NCI-H2171 treated with DMSO at 0.1 percent for 48 hours (cell line): ENCODE measurements around the gene UFSP2.

ENCODE experiments used
- DNase-seq: peaks from one replicate; lab custom pipeline; 2025; lab: John Stamatoyannopoulos, UW

The UFSP2 gene

DNA sequence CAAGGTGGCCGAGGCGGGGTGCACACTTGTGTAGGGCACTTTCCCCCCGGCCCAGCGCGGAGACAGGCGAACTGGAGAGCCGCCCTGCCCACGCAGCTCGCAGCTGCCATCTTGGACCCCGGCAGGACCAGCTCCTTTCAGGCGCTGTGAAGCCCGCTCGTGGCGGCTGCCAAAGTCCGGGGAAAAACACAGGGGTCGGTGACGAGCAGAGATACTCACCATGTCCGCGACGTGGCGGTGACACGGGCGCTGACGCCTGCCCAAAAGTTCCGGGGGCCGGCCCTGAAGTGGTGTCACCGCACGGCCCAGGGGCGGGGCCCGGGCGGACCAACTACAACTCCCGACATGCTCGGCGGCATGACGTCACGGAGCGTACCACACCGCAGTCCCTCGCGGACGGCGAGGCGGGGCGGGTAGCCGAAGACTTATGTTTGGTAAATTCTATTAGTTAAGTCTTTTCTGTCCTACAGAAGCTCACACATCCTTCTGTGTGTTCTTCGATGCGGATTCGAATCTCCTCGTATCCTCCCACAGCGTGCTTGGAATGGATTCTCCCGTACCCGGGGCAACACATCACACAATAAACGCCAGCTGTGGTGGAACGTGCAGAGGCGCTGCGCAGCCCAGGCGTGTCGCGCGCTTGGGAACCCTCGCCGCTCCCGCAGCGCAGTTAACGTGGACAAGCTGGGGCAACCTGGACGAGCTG is at the start of gene UFSP2:
TSS of gene UFSP2 (minus strand) at position 318 of the 706 bp plus-strand sequence. CDS start at position 222, 96 bp downstream.
- peak; percentile 73 for DNase-seq

DNA sequence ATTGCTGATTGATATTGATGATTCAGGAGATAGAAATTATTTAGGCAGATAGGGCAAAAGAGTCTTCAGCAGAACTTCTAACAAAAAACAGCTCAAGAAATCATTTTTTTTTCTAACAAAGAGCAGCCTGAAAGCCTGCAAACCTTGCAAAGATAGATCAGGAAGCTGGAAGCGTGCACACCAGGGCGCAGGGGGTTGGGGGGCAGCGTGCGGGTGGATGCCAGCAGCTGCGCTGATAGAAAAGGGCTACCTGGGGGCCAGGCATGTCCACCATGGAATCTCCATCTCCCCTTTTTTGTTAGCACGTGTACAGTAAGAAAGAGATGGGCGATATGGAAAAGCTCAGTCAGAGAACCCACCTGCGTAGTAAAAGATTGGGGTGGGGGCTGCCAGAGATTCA is 47.5 kb upstream of the UFSP2 start:
- no peak for DNase-seq

- DNase-seq: peak; percentile 33
Measured at GRCh38 chr4:185472103-185472542, 46.4 kb upstream of the UFSP2 start.

GRCh38 chr4:185471235-185472102 is 45.7 kb upstream of the UFSP2 start, which contains the start of gene CCDC110:
TSS of gene CCDC110 (minus strand) at chr4:185471733. CDS start at chr4:185471683, 50 bp downstream.
- peak; percentile 67 for DNase-seq

GRCh38 chr4:185470501-185471195 is 44.9 kb upstream of the UFSP2 start:
- DNase-seq: peak; percentile 59

GRCh38 chr4:185469580-185470154 is 43.9 kb upstream of the UFSP2 start:
- DNase-seq: no peak

DNA sequence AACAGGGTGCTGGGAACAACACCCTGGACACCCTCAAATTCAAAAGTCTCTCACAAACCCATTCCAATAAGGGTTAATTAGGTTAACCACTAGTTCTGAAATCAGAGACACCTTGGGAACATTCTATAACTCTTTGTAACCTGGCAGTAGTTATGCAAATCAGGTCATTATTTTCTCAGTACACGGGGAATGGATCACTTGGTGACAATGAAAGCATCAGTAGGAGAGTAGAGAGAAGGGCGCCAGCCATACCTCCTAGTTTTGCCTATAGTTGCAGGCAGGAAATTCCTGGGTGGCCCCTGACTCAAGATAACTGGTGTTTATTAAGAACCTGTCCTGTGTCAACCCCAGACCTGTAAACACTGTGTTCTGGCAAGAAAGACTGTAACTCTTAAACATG is 43.2 kb upstream of the UFSP2 start:
- no peak for DNase-seq

DNA sequence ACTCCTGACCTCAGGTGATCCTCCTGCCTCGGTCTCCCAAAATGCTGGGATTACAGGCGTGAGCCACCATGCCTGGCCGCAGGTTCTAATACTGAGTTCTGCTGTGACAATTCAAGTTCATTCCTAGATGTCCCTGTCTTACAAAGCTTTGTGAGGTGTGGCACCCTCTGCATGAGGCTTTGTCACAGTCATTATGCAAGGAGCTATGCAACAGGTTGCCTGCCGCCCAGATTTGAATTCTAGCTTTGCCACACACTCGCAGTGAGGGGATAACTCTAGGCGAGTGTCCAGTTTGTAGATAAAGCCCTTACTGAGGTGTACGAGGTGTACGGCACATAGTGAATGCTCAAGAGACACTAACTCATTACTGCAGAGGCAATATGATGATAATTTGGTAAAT is 42.2 kb upstream of the UFSP2 start:
- no peak for DNase-seq

DNA sequence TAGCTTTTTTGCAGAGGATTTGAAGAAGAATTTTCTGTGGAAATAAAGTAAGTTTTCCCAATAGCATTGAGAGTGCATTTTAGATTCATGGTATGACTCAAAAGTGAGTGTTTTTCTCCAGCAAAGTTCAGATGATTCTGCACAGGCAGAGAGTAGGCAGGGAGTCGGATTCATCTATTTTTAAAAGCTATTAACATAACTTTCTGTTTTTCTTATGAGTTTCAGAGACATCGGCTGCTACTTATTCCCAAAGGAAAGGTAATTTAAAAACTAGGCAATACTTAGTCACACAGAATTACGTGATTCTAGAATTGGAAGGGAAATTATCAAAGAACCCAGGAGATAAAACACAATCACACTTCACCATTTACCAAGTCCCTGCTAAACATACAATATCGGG is 41.3 kb upstream of the UFSP2 start:
- no peak for DNase-seq

DNA sequence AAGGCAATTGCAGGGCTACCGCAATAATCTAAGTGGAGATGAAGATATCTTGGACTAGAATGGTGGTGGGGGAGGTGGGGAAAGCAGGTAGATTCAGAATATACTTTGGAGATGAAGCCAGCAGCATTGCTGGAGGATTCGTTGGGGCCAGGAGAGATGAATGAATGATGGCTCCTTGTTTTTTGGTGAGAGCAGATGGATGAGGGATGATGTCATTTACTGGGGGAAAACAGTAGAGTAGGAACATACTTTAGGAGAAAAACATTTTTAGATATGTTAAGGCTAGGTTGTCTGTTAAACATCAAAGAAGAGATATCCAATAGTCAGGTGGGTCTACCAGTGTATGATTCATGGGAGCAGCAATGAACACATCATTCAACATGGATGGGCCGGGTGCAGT is 39.9 kb upstream of the UFSP2 start:
- DNase-seq: no peak

- no peak for DNase-seq
Measured at GRCh38 chr4:185464887-185465286, 39.1 kb upstream of the UFSP2 start.

DNA sequence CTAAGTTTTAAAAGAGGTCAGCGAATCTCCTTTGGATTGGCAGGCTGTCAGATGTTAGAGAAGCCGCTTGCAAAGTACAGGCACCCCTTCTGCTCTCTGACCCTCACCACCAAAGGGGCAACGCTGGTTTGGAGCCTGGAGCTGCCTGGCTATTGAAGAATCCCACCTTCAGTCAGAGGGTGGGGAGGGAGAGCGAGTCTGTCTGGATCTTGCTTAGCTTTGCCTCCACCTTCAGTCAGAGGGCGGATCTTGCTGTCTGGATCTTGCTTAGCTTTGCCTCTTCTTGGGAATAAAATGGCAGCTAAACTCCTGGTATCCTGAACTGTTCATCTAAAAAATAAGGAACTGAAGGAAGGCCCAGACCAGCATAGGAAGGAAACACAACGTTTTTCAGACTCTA is 38.4 kb upstream of the UFSP2 start:
- no peak for DNase-seq

GRCh38 chr4:185463541-185463940 is 37.8 kb upstream of the UFSP2 start:
- no peak for DNase-seq

- DNase-seq: no peak
Measured at GRCh38 chr4:185461565-185461964, 35.8 kb upstream of the UFSP2 start.

GRCh38 chr4:185457136-185457535 is 31.4 kb upstream of the UFSP2 start:
- peak; percentile 70 for DNase-seq

DNA sequence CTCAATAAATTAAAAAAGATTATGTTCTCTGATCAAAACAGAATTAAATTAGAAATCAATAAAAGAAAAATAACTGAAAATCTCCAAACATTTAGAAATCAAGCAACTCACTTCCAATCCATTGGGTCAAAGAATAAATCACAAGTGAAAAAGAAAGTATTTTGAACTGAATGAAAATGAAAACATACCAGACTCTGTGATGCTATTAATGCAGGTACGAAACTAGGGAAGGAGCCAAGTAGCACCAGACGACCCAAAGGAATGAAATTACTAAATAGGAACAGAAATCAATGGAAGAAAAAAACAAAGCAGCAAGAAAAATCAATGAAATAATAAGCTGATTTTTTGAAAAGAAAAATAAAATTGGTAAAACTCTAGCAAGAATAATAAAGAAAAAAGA is 30.4 kb upstream of the UFSP2 start:
- DNase-seq: no peak

DNA sequence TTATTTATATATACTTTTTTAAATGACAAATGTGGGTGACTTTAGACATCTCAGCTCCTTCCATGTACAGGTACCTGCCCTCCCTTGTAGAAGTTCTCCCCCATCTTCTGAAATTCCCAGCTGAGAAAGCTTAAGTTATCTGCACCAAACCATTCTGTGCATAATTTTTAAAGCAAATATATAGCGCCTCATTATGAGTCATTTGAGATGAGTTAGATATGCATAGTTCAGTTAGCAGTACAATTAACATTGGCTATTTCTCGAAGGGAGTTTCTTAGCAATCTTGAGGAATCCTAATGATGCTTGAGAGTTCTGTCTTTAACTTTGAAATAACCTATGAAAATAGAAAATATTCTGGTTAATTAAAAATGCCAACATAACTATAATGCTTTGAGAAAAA is 19.4 kb upstream of the UFSP2 start:
- no peak for DNase-seq

GRCh38 chr4:185441479-185441878 is 15.7 kb upstream of the UFSP2 start:
- no peak for DNase-seq

DNA sequence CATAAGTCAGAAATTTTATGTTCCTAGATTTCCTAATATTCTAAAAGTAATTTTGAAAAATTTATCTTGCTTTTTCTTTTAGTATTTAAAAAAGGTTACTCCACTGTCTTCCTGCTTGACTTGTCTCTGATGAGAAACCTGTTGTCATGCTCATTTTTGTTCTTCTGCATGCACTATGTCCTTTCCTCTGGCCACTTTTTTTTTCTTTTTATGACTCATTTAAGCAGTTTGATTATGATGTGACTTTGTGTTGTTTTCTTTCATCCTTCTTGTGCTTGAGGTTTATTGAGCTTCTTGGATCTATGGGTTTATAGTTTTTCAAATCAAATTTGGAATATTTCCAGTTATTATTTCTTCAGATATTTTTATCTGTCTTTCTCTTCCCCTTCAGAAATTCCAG is 12.0 kb upstream of the UFSP2 start:
- no peak for DNase-seq

- DNase-seq: no peak
Measured at GRCh38 chr4:185435466-185435865, 9.7 kb upstream of the UFSP2 start.

- DNase-seq: no peak
Measured at GRCh38 chr4:185429660-185430059, 3.9 kb upstream of the UFSP2 start.
